Mammary epithelial cell (primary cell): Measurements from ENCODE around the gene UNK.

Experiments
- CTCF ChIP-seq, 2 donors: IDR thresholded peaks in 1 of 2; conservative IDR thresholded peaks in 1 of 2; 2 replicates each; pipeline ENCODE4 v1.5.1; 2011 to 2012; ENCODE audit warnings: inconsistent platforms in 2 of 2, low read length in 2 of 2, mild to moderate bottlenecking in 2 of 2, control low read depth in 1 of 2, low read depth in 1 of 2; ENCODE audit not compliant: insufficient read depth in 1 of 2; ENCODE audit errors: extremely low read depth in 1 of 2
- EZH2 ChIP-seq: IDR thresholded peaks from 2 replicates; pipeline ENCODE4 v1.6.1; 2012; ENCODE audit warnings: low read length, inconsistent platforms, borderline replicate concordance

GRCh38 chr17:75824666-75825065, 40.1 kb downstream of the UNK start:
- TF ChIP-seq CTCF (conservative IDR thresholded peaks at IDR 0.05 in 1 of 2, IDR thresholded peaks at IDR 0.05 in 1 of 2; ENCODE audit: extremely low read depth in 1 of 2, insufficient read depth in 1 of 2, low read depth in 1 of 2, low read length in 2 of 2) = no peak
- no peak for TF ChIP-seq EZH2
